ENCODE measurements around the gene THOC6.

- TF ChIP-seq CTCF (conservative IDR thresholded peaks at IDR 0.05; ENCODE audit: low read depth in 2 of 2) = no peak
- no peak for TF ChIP-seq EZH2phosphoT487 (IDR thresholded peaks at IDR 0.05; ENCODE audit: unreplicated experiment)
- TF ChIP-seq POLR2AphosphoS5 (IDR thresholded peaks at IDR 0.05; ENCODE audit: low read depth) = no peak
- TF ChIP-seq EZH2 (IDR thresholded peaks at IDR 0.05; ENCODE audit: low read depth, unreplicated experiment) = no peak
- TF ChIP-seq JUNB (IDR thresholded peaks at IDR 0.05; ENCODE audit: unreplicated experiment) = no peak
These were observed 15.2 kb upstream of the THOC6 start for GRCh38 chr16:3008690-3009037.

Measured in GM23338 (cell line).